HG03064 (cell line): ENCODE data around the gene PRPH2.
"Not testable (repeated sequence)": the region's sequence is repeated elsewhere in the genome, so short reads cannot be mapped to it uniquely, and the experiment has no call there.

Experiments
- ATAC-seq: cut with Tn5 transposase; IDR thresholded peaks from one replicate; pipeline ENCODE4 v1.9.1; 2021; ENCODE audit warnings: low read depth; ENCODE audit not compliant: unreplicated experiment

Gene PRPH2

GRCh38 chr6:42702786-42703185 lies 19.6 kb downstream of the PRPH2 start:
- not testable (repeated sequence) for ATAC-seq

GRCh38 chr6:42702200-42702599 lies 20.2 kb downstream of the PRPH2 start:
- ATAC-seq: no peak

DNA sequence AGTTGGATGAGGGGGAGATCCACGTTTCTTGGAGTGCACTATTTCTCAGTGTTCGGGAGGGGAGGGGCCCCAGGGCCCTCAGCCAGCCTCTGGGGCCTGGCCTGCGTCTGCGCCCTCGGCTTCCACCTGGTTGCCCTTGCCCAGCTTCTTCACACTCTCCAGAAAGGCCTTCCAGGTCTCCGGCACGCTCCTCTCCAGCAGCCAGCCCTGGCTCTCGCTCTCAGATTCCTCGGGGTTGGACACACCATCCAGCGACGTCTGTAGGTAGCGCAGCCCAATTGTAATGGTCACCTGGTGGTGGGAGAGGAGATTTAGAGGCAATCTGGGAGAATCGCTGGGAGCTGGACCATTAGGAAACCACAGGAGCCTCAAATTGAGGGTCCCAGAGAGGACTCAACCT lies 24.2 kb downstream of the PRPH2 start:
- ATAC-seq: no peak

DNA sequence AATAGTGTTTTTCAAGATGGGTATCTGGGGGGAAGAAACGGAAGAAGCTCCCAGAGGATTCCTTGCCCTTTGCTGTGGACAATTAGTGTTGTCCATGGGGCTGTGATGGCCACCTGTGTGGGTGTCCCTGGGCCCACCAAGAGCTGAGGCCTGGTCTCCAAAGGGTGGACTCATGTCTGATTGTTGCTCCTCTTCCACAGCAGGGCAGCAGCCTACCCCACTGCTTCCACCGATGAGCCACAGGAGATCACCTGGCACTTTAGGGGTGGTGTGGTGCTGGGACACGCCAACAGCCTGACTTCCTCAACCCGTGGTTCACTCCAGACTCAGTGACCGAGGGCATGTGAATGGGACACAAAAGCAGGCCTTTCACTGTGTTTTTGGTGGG lies 25.1 kb downstream of the PRPH2 start:
- no peak for ATAC-seq

DNA sequence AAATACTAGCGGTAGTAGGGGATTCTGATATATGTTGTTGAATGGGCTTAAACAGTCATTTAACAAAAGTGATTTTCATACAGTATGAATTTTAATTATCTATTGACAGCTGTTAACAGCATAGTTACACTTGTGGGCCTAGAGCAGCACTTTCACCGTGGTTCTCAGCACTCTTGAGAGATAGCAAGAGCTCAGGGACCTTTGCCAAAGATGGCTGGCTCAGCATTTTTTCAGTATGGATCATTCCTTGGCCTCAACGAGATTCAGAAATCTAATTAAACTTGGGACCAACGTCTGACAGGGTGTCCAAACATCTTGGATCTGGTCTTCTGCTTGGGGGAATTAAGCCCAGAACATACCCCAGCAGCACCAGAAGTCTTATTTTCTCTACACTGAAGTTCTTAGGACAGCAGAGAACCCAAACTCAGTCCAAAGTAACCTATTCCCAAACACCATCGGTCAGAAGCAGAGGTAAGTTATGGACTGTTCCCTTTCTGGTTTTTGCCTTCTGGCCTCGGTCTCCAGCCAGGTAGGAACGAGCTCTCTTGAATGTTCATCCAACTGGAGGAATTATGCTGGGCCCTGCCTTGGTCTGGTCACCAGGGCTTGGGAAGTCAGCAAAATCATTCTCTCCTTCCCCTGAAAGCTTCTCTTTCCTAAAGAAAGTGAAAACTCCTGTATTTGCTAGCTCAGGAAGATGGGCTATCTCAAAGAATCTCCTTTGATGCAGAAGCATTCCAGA lies 25.7 kb downstream of the PRPH2 start:
- no peak for ATAC-seq

GRCh38 chr6:42694586-42694985 lies 27.8 kb downstream of the PRPH2 start:
- ATAC-seq: no peak

DNA sequence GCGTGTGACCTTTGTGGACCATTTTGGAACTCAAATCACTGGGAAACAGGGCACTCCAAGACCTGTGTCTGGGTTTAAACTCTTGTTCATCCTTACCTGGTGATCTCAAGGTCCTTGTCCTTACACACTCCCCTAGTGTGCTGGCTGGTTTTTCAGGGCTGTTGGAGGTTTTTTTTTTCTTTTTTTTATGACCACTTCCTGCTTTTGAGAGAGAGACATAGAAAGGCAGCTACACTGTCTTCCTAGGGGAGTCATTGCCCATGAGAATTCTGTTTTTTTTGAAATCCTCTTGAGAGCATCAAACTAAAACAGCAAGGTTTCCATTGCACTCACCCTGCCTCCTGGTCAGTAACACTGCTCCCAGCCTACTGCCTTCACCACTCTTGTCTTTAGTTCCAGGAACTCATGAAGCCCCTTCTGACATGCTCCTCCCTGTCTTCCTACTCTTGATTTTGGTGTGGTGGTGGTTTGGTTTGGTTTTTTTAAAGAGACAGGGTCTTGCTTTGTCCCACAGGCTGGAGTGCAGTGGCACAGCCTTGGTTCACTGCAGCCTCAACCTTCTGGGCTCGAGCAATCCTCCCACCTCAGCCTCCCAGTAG lies 28.6 kb downstream of the PRPH2 start:
- ATAC-seq: no peak

- no peak for ATAC-seq
These were observed 30.1 kb downstream of the PRPH2 start for GRCh38 chr6:42692137-42692911.

DNA sequence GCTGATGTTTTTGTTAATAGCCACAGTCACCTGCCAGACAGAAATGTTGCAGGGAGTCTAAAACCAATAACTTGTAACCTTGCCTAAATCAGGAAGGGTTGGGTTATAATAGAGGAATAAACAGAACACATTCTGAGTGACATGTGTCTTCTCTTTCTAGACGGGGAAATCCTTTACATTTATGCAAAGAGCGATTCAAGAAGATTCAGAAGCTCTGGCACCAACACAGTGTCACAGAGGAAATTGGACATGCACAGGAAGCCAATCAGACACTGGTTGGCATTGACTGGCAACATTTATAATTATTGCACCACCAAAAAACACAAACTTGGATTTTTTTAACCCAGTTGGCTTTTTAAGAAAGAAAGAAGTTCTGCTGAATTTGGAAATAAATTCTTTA lies 31.5 kb downstream of the PRPH2 start:
- no peak for ATAC-seq

DNA sequence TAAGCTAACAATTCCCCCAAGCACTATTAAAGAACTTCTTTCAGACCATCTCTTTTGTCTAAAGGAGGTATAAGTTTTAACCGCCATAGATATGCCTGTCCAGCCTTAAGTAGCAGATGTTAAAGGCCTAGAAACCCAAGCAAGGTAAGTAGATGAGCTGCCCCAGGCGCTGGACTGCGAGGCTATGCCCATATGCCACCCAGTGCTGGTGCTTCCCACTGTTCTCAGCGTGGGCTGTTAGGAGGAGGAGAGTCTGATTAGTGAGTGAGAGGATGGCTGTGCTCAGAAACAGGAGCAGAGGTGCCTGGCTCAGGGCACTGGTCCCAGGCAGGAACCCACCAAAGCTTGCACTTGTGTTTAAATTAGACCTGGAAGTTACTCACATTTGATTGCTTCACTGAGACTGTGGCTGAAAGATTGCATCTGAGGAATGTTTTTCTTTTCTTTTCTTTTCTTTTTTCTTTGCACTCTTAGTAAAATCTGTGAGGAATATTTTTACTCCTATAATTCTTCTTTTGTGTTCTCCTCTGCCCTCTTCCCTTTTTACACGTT lies 32.2 kb downstream of the PRPH2 start:
- ATAC-seq: no peak

- ATAC-seq: no peak
These were observed 33.0 kb downstream of the PRPH2 start for GRCh38 chr6:42689371-42689770.

DNA sequence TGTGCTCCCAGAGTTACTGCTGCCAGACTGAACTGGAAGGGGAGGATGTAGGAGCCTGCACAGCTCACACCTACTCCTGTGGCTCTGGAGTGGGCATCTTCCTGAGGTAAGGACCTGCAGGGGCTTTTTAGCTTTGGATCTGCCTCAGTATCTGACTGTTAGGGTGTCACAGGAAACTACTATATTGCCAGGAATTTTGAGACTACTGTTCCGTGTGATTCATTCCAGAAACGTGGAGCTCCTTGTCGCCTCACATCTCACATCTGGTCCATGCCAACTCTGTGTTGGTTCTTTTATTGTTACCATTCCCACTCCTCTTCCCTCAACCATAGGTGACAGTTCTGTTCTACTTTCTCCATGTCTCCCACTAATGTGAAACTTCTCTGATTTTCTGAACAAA lies 34.1 kb downstream of the PRPH2 start:
- ATAC-seq: no peak

DNA sequence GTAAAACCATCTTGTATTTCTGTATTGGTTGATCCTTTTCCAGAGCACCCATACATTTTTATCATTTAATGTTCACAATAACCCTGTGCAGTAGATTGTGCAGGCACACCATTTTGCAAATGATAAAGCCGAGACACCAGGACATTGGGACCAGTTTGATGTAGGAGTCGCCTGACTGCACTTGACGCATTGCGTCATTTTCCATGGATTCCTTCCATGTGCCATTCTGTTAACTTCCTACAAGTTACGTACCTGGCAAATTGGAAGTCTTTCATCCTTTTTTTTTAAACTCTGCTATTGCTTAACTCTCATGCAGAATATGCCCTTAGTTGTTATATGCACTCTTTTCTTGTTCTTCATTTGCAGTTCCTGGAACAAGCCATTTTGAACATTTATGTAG lies 43.0 kb downstream of the PRPH2 start:
- no peak for ATAC-seq

- no peak for ATAC-seq
These were observed 47.6 kb downstream of the PRPH2 start for GRCh38 chr6:42674780-42675179.

DNA sequence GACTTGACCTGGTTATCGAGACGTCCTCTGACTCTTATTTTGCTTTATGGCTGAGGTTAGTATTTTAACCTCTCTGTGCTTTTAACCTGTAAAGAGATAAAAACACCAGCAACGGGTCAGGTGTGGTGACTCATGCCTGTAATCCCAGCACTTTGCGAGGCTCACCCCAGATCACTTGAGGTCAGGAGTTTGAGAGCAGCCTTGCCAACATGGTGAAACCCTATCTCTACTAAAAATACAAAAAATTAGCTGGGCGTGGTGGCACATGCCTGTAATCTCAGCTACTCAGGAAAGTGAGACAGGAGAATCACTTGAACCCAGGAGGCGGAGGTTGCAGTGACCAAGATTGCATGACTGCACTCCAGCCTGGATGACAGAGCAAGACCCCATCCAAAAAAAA lies 48.0 kb downstream of the PRPH2 start:
- ATAC-seq: not testable (repeated sequence)

DNA sequence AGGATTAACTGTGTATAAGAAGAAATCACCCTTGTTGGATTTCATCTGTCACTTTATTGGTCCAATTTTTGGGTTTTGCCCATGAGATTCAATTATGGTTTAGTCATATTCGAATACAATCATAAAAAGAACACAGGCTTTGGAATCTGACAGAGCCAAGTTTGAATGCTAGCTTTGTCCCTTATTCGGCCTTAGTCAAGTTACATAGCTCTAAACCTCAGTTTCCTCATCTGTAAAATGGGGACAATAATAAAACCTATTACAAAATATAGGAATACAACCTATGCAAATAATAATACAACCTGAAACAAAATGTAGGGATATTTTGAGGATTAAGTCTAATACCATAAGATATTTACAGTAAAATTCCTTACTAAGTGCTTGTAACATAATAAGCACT lies 57.7 kb downstream of the PRPH2 start:
- no peak for ATAC-seq

DNA sequence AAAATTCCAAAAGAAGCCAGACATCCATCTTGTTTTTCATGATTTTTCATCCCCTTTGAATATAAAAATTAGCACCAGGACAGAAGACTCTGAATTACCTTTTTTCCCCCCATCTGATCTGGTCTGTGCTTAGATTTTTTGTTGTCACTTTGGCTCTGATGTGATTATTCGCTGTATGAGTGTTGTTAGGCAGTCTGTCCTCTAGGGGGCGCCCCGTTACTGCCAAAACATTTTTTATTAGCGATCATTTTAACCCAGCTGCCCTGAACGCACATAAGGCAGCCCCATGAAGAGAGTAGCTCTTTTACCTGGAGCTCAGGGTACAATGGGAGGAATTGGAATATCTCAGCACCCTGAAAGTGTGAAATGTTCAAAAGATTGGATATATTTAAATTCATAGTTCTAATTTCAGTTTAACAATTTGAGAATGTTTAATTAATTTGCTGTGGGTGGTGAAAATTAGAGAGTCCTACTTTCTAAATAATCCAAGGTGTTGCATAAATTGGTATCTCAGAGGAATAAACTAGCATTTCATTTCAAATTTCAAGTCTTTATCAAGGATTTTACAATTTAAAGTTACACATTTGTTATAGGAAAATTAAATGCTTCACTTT lies 60.8 kb downstream of the PRPH2 start:
- no peak for ATAC-seq

DNA sequence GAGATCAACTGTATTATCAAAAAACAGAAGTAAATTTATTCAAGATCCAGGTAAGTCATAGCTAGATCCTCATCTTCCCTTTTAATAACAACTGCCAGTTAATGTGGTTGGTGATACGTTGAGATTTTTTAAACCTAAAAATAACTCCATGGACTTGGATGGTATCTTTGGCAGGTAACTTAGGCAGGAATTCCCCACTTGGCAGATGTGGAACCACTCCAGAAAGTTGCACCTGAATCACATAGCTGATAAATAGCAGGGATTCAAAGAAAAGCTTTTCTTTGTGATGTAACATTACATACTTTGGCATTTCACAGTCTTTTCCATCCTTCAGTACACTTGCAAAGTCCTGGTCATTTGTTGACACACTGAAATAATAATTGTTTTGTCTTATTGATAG lies 62.6 kb downstream of the PRPH2 start:
- ATAC-seq: no peak

DNA sequence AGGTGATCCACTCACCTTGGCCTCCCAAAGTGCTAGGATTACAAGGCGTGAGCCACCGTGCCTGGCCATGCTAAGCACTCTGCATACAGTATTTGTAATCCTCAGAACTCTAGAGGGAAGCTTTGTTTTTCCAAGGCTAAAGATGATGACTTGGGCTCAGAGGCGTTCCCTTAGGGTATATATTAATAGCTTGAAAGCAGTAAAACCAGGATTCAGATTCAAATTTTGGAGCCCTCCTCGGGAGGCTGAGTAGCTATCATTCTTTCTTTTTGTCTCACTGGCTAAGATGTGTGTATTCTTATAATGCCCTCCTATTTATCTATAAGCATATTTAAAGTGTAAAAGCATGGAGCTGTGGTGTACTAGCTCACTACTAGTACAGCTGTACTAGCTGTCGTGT lies 68.5 kb downstream of the PRPH2 start:
- ATAC-seq: no peak

DNA sequence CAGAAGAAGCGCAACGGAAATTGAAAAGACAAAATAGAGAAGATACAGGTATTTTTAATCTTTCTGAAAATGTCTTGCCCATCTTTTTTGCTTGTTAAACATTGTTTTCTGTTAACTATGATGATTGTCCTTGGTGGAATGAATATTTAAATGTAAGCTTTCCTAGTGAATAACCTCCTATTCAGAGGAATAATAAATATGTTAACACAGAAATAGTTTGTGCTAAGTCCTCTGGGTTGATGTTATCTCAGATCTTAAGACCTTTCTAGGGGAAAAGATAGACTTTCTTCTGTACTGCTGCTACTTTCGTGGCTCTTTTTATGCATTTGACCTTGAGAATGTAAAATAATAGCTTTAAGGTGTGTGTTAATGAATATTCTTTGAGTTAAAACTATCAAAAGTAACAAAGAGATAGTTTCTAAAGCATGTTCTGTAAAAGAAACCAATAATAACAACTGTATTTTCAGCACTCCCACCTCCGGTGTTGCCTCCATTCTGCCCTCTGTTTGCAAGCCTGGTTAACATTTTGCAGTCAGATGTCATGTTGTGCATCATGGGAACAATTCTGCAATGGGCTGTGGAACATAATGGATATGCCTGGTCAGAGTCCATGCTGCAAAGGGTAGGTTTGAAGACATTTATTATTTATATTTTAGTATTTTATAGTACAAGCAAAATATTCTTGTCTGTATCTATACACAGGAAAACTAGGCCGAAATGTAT lies 70.2 kb downstream of the PRPH2 start:
- ATAC-seq: no peak
